ENCODE data around the gene ZIC1.

ZIC1 gene

DNA sequence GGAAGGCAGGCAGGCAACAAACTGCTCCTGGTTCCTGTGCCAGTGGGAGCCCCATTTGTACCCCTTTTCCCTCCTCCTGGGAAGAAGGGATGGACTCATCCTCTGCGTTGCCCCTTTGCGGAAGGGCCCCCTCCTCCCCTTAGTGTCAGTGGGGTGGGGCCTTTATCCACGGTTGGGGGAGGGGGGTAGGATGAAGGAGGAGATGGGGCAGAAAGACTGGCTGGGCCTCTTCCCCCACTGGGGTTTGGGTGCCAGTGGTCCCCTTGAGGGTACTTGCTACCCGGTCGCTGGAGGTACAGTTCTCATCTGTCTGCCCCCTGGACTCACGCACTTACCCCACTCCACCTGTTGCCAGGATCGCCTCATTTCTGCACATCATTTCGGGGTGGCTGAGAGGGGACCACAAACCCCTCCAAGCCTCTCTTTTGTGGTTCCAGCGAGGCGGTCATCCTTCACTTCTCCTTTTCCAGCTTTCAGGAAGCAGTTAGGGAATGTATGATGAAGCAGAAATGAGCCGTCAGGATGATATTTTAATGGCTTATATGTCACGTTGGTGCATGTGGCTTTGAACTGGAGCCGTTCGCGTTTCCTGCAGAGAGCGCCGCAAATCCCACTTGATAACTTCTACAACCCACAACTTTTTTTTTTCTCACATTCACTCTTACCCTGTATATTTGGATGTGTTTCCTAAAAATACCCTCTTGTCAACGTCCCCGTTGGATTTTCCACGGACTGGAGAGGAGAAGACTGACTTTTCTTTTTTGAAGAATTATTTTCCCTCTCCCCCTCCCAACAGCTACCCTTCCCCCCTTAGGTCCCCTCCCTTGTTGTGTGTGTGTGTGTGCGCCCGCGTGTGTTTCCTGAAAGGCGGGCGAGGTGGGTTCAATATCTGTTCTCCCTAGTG is 2.9 kb upstream of the ZIC1 start, which contains the start of gene ZIC4:
TSS of gene ZIC4 (minus strand) at position 516 of the 904 bp plus-strand sequence. CDS start 3,746 bp downstream, outside the sequence.
- TF ChIP-seq TEAD4 (IDR thresholded peaks at IDR 0.05) (no peak), FOXM1 (IDR thresholded peaks at IDR 0.05; ENCODE audit: borderline replicate concordance, low read depth) (no peak), CEBPB (IDR thresholded peaks at IDR 0.05) (no peak), ZBTB7A (IDR thresholded peaks at IDR 0.05; ENCODE audit: low read depth) (no peak), TAF1 (IDR thresholded peaks at IDR 0.05; ENCODE audit: low read depth) (no peak)
- TF ChIP-seq, protein P1, sequence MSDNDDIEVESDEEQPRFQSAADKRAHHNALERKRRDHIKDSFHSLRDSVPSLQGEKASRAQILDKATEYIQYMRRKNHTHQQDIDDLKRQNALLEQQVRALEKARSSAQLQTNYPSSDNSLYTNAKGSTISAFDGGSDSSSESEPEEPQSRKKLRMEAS (IDR thresholded peaks at IDR 0.05), result no peak

DNA sequence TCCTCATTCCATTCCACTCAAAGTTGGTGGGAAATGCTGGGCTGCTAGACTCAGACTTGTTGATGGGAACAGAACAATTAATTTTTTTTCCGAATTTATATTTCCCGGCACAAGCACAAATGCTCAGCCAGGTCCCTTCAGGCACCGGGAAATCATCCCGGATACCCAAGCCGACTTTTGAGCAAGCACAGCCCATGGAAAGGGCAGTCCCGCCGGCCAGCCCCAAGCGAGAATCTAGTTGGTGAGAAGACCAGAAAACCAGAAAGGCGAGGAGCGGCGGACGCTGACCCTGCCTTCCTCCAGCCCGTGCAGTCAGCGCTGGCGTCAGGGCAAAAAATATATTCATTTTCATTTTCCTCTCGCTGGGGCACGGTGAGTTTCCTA is 2.1 kb upstream of the ZIC1 start:
- TF ChIP-seq TEAD4 (IDR thresholded peaks at IDR 0.05) (no peak), EP300 (IDR thresholded peaks at IDR 0.05; ENCODE audit: borderline replicate concordance) (no peak), TCF12 (IDR thresholded peaks at IDR 0.05; ENCODE audit: low read depth) (no peak), TAF1 (IDR thresholded peaks at IDR 0.05; ENCODE audit: low read depth) (no peak), RAD21 (IDR thresholded peaks at IDR 0.05; ENCODE audit: low read depth) (no peak), CEBPB (IDR thresholded peaks at IDR 0.05) (no peak), EGR1 (IDR thresholded peaks at IDR 0.05) (no peak), FOXM1 (IDR thresholded peaks at IDR 0.05; ENCODE audit: borderline replicate concordance, low read depth) (no peak)
- TF ChIP-seq, protein P2, sequence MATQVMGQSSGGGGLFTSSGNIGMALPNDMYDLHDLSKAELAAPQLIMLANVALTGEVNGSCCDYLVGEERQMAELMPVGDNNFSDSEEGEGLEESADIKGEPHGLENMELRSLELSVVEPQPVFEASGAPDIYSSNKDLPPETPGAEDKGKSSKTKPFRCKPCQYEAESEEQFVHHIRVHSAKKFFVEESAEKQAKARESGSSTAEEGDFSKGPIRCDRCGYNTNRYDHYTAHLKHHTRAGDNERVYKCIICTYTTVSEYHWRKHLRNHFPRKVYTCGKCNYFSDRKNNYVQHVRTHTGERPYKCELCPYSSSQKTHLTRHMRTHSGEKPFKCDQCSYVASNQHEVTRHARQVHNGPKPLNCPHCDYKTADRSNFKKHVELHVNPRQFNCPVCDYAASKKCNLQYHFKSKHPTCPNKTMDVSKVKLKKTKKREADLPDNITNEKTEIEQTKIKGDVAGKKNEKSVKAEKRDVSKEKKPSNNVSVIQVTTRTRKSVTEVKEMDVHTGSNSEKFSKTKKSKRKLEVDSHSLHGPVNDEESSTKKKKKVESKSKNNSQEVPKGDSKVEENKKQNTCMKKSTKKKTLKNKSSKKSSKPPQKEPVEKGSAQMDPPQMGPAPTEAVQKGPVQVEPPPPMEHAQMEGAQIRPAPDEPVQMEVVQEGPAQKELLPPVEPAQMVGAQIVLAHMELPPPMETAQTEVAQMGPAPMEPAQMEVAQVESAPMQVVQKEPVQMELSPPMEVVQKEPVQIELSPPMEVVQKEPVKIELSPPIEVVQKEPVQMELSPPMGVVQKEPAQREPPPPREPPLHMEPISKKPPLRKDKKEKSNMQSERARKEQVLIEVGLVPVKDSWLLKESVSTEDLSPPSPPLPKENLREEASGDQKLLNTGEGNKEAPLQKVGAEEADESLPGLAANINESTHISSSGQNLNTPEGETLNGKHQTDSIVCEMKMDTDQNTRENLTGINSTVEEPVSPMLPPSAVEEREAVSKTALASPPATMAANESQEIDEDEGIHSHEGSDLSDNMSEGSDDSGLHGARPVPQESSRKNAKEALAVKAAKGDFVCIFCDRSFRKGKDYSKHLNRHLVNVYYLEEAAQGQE (IDR thresholded peaks at IDR 0.05; ENCODE audit: low read depth), result no peak
- TF ChIP-seq, protein P1 (IDR thresholded peaks at IDR 0.05), result no peak

DNA sequence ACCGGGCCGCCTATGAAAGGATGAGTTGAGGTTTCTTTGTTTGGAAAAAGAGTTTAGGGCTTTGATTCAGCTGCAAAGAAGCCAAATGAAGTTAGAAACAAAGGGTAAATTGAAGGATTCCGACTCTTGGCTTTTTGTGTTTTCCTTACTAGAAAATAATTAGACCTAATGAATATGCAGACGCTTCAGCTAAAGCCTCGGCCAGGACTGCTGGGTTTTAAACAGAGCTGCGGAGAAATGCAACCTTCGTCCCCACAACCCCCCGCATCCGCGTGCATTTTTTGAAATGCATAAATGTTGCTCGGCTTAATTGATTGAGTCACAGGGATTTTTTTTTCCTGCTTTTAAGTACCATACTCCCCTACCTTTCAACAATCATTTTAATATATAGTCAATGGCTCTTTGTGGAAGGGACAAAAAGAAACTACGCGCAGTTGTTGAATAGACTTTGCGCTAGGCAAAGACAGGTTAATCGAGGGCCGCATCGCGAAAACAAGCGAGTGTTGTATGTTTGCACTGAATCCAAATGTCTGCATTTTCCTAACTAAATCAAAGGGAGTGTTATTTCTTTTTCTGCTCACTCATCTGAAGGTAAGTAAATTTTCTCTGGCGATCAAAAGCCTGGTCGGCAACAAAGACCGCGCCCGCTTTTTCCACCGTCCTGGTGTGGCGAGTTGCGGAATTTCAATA is 1.5 kb upstream of the ZIC1 start:
- TF ChIP-seq, protein P2 (IDR thresholded peaks at IDR 0.05; ENCODE audit: low read depth), result no peak
- TF ChIP-seq EGR1 (IDR thresholded peaks at IDR 0.05), result no peak
- no peak for TF ChIP-seq CEBPB (IDR thresholded peaks at IDR 0.05)

DNA sequence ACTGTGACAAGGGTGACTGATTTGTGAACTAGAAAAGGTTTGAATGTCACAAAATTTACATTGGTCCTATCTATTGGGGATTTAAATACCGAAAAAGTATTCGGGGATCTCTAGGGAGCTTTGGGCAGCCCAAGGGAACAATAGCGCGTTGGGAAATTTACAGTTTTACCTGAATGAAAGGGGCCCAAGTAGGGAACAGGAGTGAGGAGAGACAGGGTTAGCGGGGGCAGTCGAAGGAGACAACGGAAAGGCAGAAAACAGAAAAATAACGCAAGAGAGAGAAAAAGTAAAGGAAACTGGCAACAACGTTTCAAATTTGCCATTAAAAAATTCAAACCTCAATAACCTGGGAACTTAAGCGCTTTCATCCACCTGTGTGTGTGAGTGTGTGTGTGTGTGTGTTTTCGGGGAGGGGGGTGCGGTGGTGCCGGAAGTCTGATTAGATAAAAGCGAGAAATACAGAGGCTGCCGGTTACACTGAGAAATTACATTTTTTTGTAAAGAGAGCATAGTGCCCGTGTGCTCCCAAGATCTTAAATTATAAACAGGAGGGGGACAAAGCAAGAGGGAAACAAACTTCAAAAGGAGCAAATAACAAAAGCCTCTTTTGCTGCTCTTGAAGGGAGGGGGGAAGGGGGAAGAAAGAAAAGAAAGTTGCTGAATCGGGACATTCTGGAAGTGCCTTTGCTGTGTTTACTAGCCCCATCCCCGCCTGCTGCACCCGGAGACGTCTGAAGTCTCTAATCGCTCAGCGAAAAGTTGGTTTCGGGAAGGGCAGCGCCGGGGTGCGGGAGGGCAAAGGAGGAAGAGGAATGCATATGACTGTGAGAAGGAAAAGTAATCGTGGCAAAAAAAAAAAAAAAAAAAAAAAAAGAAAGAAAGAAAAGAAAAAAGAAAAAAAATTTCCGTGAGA is 721 bp upstream of the ZIC1 start:
- TF ChIP-seq TCF12 (IDR thresholded peaks at IDR 0.05; ENCODE audit: low read depth) (no peak), EP300 (IDR thresholded peaks at IDR 0.05; ENCODE audit: borderline replicate concordance) (no peak), NFIC (IDR thresholded peaks at IDR 0.05) (no peak), CREB1 (IDR thresholded peaks at IDR 0.05; ENCODE audit: low read depth) (no peak), ZBTB7A (IDR thresholded peaks at IDR 0.05; ENCODE audit: low read depth) (no peak), YY1 (IDR thresholded peaks at IDR 0.05; ENCODE audit: low read depth) (no peak), EGR1 (IDR thresholded peaks at IDR 0.05) (no peak), CEBPB (IDR thresholded peaks at IDR 0.05) (no peak), RAD21 (IDR thresholded peaks at IDR 0.05; ENCODE audit: low read depth) (no peak), TEAD4 (IDR thresholded peaks at IDR 0.05) (no peak)
- TF ChIP-seq, protein P3, sequence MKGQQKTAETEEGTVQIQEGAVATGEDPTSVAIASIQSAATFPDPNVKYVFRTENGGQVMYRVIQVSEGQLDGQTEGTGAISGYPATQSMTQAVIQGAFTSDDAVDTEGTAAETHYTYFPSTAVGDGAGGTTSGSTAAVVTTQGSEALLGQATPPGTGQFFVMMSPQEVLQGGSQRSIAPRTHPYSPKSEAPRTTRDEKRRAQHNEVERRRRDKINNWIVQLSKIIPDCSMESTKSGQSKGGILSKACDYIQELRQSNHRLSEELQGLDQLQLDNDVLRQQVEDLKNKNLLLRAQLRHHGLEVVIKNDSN (IDR thresholded peaks at IDR 0.05), result no peak
- TF ChIP-seq, protein P1 (IDR thresholded peaks at IDR 0.05), result no peak

DNA sequence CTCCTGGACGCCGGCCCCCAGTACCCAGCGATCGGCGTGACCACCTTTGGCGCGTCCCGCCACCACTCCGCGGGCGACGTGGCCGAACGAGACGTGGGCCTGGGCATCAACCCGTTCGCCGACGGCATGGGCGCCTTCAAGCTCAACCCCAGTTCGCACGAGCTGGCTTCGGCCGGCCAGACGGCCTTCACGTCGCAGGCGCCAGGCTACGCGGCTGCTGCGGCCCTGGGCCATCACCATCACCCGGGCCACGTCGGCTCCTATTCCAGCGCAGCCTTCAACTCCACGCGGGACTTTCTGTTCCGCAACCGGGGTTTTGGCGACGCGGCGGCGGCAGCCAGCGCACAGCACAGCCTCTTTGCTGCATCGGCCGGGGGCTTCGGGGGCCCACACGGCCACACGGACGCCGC is 956 bp downstream of the ZIC1 start:
- TF ChIP-seq, protein P3 (IDR thresholded peaks at IDR 0.05), result no peak
- TF ChIP-seq EGR1 (IDR thresholded peaks at IDR 0.05), result no peak
- no peak for TF ChIP-seq CREB1 (IDR thresholded peaks at IDR 0.05; ENCODE audit: low read depth)
- TF ChIP-seq FOXM1 (IDR thresholded peaks at IDR 0.05; ENCODE audit: borderline replicate concordance, low read depth), result no peak
- TF ChIP-seq, protein P2 (IDR thresholded peaks at IDR 0.05; ENCODE audit: low read depth), result no peak
- TF ChIP-seq TAF1 (IDR thresholded peaks at IDR 0.05; ENCODE audit: low read depth), result no peak
- TF ChIP-seq ZBTB7A (IDR thresholded peaks at IDR 0.05; ENCODE audit: low read depth), result no peak

Measured in Ishikawa (cell line).